K562 (cell line): ENCODE measurements around the gene HIPK2. TPM values are rescaled to one million over a fixed set of nuclear protein-coding genes. Genes with fewer than 3 reads are reported as not detected.

ENCODE experiments used
- ATF7 ChIP-seq: fragments of 450-650 bp; IDR thresholded peaks from 2 replicates; pipeline ENCODE4 v1.7.1; 2014; ENCODE audit warnings: mild to moderate bottlenecking, moderate library complexity
- CREB3 ChIP-seq: fragments of 450-650 bp; conservative IDR thresholded peaks from 2 replicates; pipeline ENCODE4 v1.6.1; 2016; ENCODE audit warnings: missing genetic modification characterization, low read depth, mild to moderate bottlenecking, missing compliant biosample characterization, moderate library complexity
- DEAF1 ChIP-seq: fragments of 450-650 bp; formaldehyde crosslinking; IDR thresholded peaks from 2 replicates; pipeline ENCODE4 v1.4.0; 2020; ENCODE audit warnings: mild to moderate bottlenecking, moderate library complexity
- EP400 ChIP-seq: fragments of 450-650 bp; IDR thresholded peaks from 2 replicates; pipeline ENCODE4 v1.6.1; 2017; ENCODE audit warnings: antibody characterized with exemption, mild to moderate bottlenecking, moderate library complexity
- ESRRA ChIP-seq: fragments of 450-650 bp; IDR thresholded peaks from 2 replicates; pipeline ENCODE4 v1.6.1; 2014; ENCODE audit warnings: low read depth, mild to moderate bottlenecking, moderate library complexity, borderline replicate concordance
- KLF10 ChIP-seq: fragments of 250-450 bp; sonication (Bioruptor Pico); IDR thresholded peaks from 2 replicates; pipeline ENCODE4 v1.6.1; 2021; ENCODE audit warnings: matching md5 sums
- LARP7 ChIP-seq: fragments of 450-650 bp; IDR thresholded peaks from 2 replicates; pipeline ENCODE4 v1.6.1; 2016
- MTF1 ChIP-seq: fragments of 250-450 bp; sonication (Bioruptor Pico); IDR thresholded peaks from 2 replicates; pipeline ENCODE4 v1.9.0; 2021; ENCODE audit warnings: moderate library complexity, mild to moderate bottlenecking, inconsistent platforms, borderline replicate concordance
- NCOR1 ChIP-seq: fragments of 450-650 bp; IDR thresholded peaks from 2 replicates; pipeline ENCODE4 v1.6.1; 2016; ENCODE audit warnings: mild to moderate bottlenecking, moderate library complexity
- REST ChIP-seq, 2 experiments: fragments of 450-650 bp; formaldehyde crosslinking in 1 of 2; IDR thresholded peaks; 2 replicates each; pipeline versions ENCODE4 v1.4.0 to v1.6.1; 2014 to 2020; ENCODE audit warnings: mild to moderate bottlenecking in 2 of 2, borderline replicate concordance in 1 of 2, low read depth in 1 of 2
- SRSF9 ChIP-seq: fragments of 200-400 bp; formaldehyde crosslinking; IDR thresholded peaks from 2 replicates; pipeline ENCODE4 v1.6.1; 2017; ENCODE audit warnings: low read depth, low read length, borderline replicate concordance
- TCFL5 ChIP-seq: fragments of 250-450 bp; sonication (Bioruptor Pico); conservative IDR thresholded peaks from 2 replicates; pipeline ENCODE4 v1.6.1; 2021; ENCODE audit warnings: mild to moderate bottlenecking, moderate library complexity, matching md5 sums
- XRCC5 ChIP-seq: fragments of 200-400 bp; formaldehyde crosslinking; IDR thresholded peaks from 2 replicates; pipeline ENCODE4 v1.6.1; 2017; ENCODE audit warnings: low read depth, mild to moderate bottlenecking, low read length
- ZNF134 ChIP-seq: fragments of 250-450 bp; sonication (Bioruptor Pico); conservative IDR thresholded peaks from 2 replicates; pipeline ENCODE4 v1.4.0; 2020
- ZNF197 ChIP-seq: fragments of 200-800 bp; sonication (Bioruptor generic); IDR thresholded peaks from 2 replicates; pipeline ENCODE4 v1.6.1; 2016; ENCODE audit warnings: low read depth, missing genetic modification characterization, missing compliant biosample characterization
- ZNF699 ChIP-seq: fragments of 250-450 bp; sonication (Bioruptor Pico); IDR thresholded peaks from 2 replicates; pipeline ENCODE4 v1.8.0; 2021; ENCODE audit warnings: mild to moderate bottlenecking, moderate library complexity; ENCODE audit not compliant: insufficient replicate concordance
- polyA plus RNA-seq, 8 experiments: library from polyadenylated mRNA; depleted of rRNA in 4 of 8; stranded (reverse) in 5 of 8; unstranded in 3 of 8; fragments of >200 nt; fragmentation: Nextera tagmentation in 2 of 8; fragmentation: Illumina TruSeq in 1 of 8; extraction: Ambion mirVana in 2 of 8; extraction: Trizol in 1 of 8; gene quantifications; 2 replicates each; pipeline versions ENCODE4 v1.2.1 to v1.2.3, GENCODE V29; 2011 to 2014; ENCODE audit warnings: inconsistent platforms in 1 of 8, missing spikeins in 1 of 8
- total RNA-seq, 7 experiments: library from RNA; depleted of rRNA in 6 of 7; stranded (reverse); fragments of >200 nt in 6 of 7; fragmentation: Illumina TruSeq in 2 of 7; extraction: Trizol in 2 of 7; gene quantifications; 2 replicates each; pipeline versions ENCODE4 v1.2.1 to v1.2.3, GENCODE V29; 2011 to 2021; ENCODE audit warnings: low replicate concordance in 1 of 7

HIPK2 gene
- total and polyA plus RNA-seq, 9 of the 15 experiments (the other 6 are each of a cell fraction or from before 2014, with no cell fraction given), result 0.69 to 19.8 (median 5.1) TPM

- TF ChIP-seq XRCC5 (peak; percentile 61; the same call in 1 of the 2 replicates), ZNF197 (CRISPR knock-in tag) (no peak), MTF1 (CRISPR knock-in tag) (no peak), CREB3 (tag) (no peak), NCOR1 (no peak), ZNF134 (no peak), ZNF699 (CRISPR knock-in tag) (no peak), ESRRA (no peak), REST (IDR thresholded peaks at IDR 0.05; ENCODE audit: borderline replicate concordance) (peak; percentile 92), REST (CRISPR knock-in tag; IDR thresholded peaks at IDR 0.05; ENCODE audit: low read depth) (no peak), KLF10 (no peak), DEAF1 (CRISPR knock-in tag) (peak; percentile 94), EP400 (no peak), TCFL5 (CRISPR knock-in tag) (no peak), ATF7 (no peak), LARP7 (no peak), SRSF9 (no peak)
Measured at GRCh38 chr7:139645572-139646523, 131.9 kb downstream of the HIPK2 start (continued).
